ENCODE results near the gene PKN3. TPM values are rescaled to one million over a fixed set of nuclear protein-coding genes. Genes with fewer than 3 reads are reported as not detected.

Gene PKN3
- total RNA-seq, 5 donors from 2014 or later (not counting 1 experiment from before 2014, with no cell fraction given): 2.1 to 4.3 (median 3.7) TPM

GRCh38 chr9:128757602-128758001 is 55.3 kb downstream of the PKN3 start:
- POLR2A ChIA-PET: no interaction called here

GRCh38 chr9:128762671-128763449 is 60.6 kb downstream of the PKN3 start:
- ChIA-PET POLR2A (interaction anchor here in 1 of 2 donors (0.6 kb wide), 1 partner anchor 791 kb away, joined by 4 read pairs; no protein-coding TSS in a partner anchor), CTCF (interaction anchor here in 1 of 2 donors (0.6 kb wide), 1 partner anchor 1117 kb away, joined by 3 read pairs; no protein-coding TSS in a partner anchor)
- H3K9me3 Mint-ChIP-seq: no peaks in the 10 kb centered on the region

More at GRCh38 chr9:128757602-128758001, 55.3 kb downstream of the PKN3 start:
- Mint-ChIP-seq H3K4me1 (peaks cover 10 to 17% (median 10%) of the 10 kb centered on the region in 3 donors), H3K36me3 (peaks cover 5% of the 10 kb centered on the region), H3K4me3 (no peak overlapping the region), H3K27ac (no peak overlapping the region), H3K27me3 (no peaks in the 10 kb centered on the region), H3K9me3 (no peaks in the 10 kb centered on the region)
- DNase-seq (no peak), ATAC-seq (replicated peaks in 1 of 4) (no peak)
- Histone ChIP-seq H3K4me1 (ENCODE audit: control insufficient read depth in 1 of 2, extremely low read depth in 1 of 2, insufficient read depth in 2 of 2, low read length in 2 of 2) (no peaks in the 10 kb centered on the region), H3K36me3 (ENCODE audit: control insufficient read depth in 2 of 2, extremely low read depth in 1 of 2, insufficient read depth in 1 of 2, low read length in 1 of 2) (peaks cover 11 to 26% of the 10 kb centered on the region in 2 donors), H3K9me3 (no peaks in the 10 kb centered on the region), H3K27me3 (replicated peaks in 1 of 2; ENCODE audit: control insufficient read depth in 2 of 2, extremely low read depth in 1 of 2, insufficient read depth in 2 of 2, low read length in 1 of 2) (no peaks in the 10 kb centered on the region), H3K4me3 (ENCODE audit: control insufficient read depth in 1 of 2, extremely low read depth in 1 of 2, low read length in 1 of 2) (no peak overlapping the region), H3K27ac (ENCODE audit: low read length) (no peak overlapping the region)
- WGBS (ENCODE audit: insufficient coverage): 100% methylated on average over 2 of the region's 6 CpGs
- CTCF ChIA-PET: interaction anchor here in 1 of 2 donors (1.1 kb wide), 1 partner anchor 60 kb away, joined by 5 read pairs; the partner anchor contains the start of gene ENDOG

GRCh38 chr9:128764361-128764760 is 62.1 kb downstream of the PKN3 start:
- Mint-ChIP-seq H3K4me1 (peaks cover 33 to 43% (median 40%) of the 10 kb centered on the region in 3 donors), H3K9me3 (no peaks in the 10 kb centered on the region), H3K27me3 (no peaks in the 10 kb centered on the region), H3K27ac (no peak overlapping the region), H3K4me3 (no peak overlapping the region), H3K36me3 (peaks cover 8% of the 10 kb centered on the region)
- ATAC-seq (replicated peaks in 1 of 4): peak in 1 of 4 experiments; percentile 38
- POLR2A ChIA-PET: no interaction called here
- CTCF ChIA-PET: interaction anchor here in 1 of 2 donors (0.8 kb wide), 1 partner anchor 25 kb away, joined by 5 read pairs; no protein-coding TSS in a partner anchor
- Histone ChIP-seq H3K36me3 (ENCODE audit: control insufficient read depth in 2 of 2, extremely low read depth in 1 of 2, insufficient read depth in 1 of 2, low read length in 1 of 2) (peaks cover 0 to 9% of the 10 kb centered on the region in 2 donors), H3K4me1 (ENCODE audit: control insufficient read depth in 1 of 2, extremely low read depth in 1 of 2, insufficient read depth in 2 of 2, low read length in 2 of 2) (peaks cover 0 to 7% of the 10 kb centered on the region in 2 experiments), H3K27me3 (replicated peaks in 1 of 2; ENCODE audit: control insufficient read depth in 2 of 2, extremely low read depth in 1 of 2, insufficient read depth in 2 of 2, low read length in 1 of 2) (no peaks in the 10 kb centered on the region), H3K4me3 (ENCODE audit: control insufficient read depth in 1 of 2, extremely low read depth in 1 of 2, low read length in 1 of 2) (no peak overlapping the region), H3K27ac (ENCODE audit: low read length) (no peak overlapping the region), H3K9me3 (no peaks in the 10 kb centered on the region)
- DNase-seq: no peak
- WGBS (ENCODE audit: insufficient coverage): 79% methylated on average over 6 of the region's 6 CpGs

More at GRCh38 chr9:128762671-128763449, 60.6 kb downstream of the PKN3 start:
- no peaks in the 10 kb centered on the region for H3K9me3 ChIP-seq
- no peaks in the 10 kb centered on the region for H3K4me1 ChIP-seq (ENCODE audit: control insufficient read depth in 1 of 2, extremely low read depth in 1 of 2, insufficient read depth in 2 of 2, low read length in 2 of 2)
- H3K27ac ChIP-seq (ENCODE audit: low read length): no peak overlapping the region
- DNase-seq: no peak
- 83% methylated on average over 9 of the region's 9 CpGs for WGBS (ENCODE audit: insufficient coverage)
- peaks cover 24 to 32% (median 31%) of the 10 kb centered on the region in 3 donors for H3K4me1 Mint-ChIP-seq
- ATAC-seq (replicated peaks in 1 of 4): no peak
- no peak overlapping the region for H3K4me3 Mint-ChIP-seq
- H3K36me3 ChIP-seq (ENCODE audit: control insufficient read depth in 2 of 2, extremely low read depth in 1 of 2, insufficient read depth in 1 of 2, low read length in 1 of 2): peaks cover 0 to 6% of the 10 kb centered on the region in 2 donors
- peaks cover 8% of the 10 kb centered on the region for H3K36me3 Mint-ChIP-seq
- no peaks in the 10 kb centered on the region for H3K27me3 Mint-ChIP-seq
- H3K27me3 ChIP-seq (replicated peaks in 1 of 2; ENCODE audit: control insufficient read depth in 2 of 2, extremely low read depth in 1 of 2, insufficient read depth in 2 of 2, low read length in 1 of 2): no peaks in the 10 kb centered on the region
- H3K27ac Mint-ChIP-seq: no peak overlapping the region
- H3K4me3 ChIP-seq (ENCODE audit: control insufficient read depth in 1 of 2, extremely low read depth in 1 of 2, low read length in 1 of 2): no peak overlapping the region

- Histone ChIP-seq H3K4me1 (ENCODE audit: control insufficient read depth in 1 of 2, extremely low read depth in 1 of 2, insufficient read depth in 2 of 2, low read length in 2 of 2) (peaks cover 0 to 14% of the 10 kb centered on the region in 2 experiments), H3K9me3 (no peaks in the 10 kb centered on the region), H3K27ac (ENCODE audit: low read length) (no peak overlapping the region), H3K4me3 (ENCODE audit: control insufficient read depth in 1 of 2, extremely low read depth in 1 of 2, low read length in 1 of 2) (no peak overlapping the region), H3K27me3 (replicated peaks in 1 of 2; ENCODE audit: control insufficient read depth in 2 of 2, extremely low read depth in 1 of 2, insufficient read depth in 2 of 2, low read length in 1 of 2) (no peaks in the 10 kb centered on the region), H3K36me3 (ENCODE audit: control insufficient read depth in 2 of 2, extremely low read depth in 1 of 2, insufficient read depth in 1 of 2, low read length in 1 of 2) (peaks cover 0 to 9% of the 10 kb centered on the region in 2 donors)
- ChIA-PET CTCF (interaction anchor here (0.5 to 0.6 kb wide), 2 partner anchors 76 to 173 kb away, joined by 4 to 7 read pairs; no protein-coding TSS in a partner anchor), POLR2A (interaction anchor here in 1 of 2 donors (0.5 kb wide), 1 partner anchor 59 kb away, joined by 3 read pairs; no protein-coding TSS in a partner anchor)
- Mint-ChIP-seq H3K36me3 (peaks cover 8% of the 10 kb centered on the region), H3K27me3 (no peaks in the 10 kb centered on the region), H3K9me3 (no peaks in the 10 kb centered on the region), H3K4me3 (no peak overlapping the region), H3K4me1 (peaks cover 43 to 55% (median 50%) of the 10 kb centered on the region in 3 donors), H3K27ac (no peak overlapping the region)
- WGBS (ENCODE audit: insufficient coverage): 59% methylated on average over 3 of the region's 3 CpGs
- ATAC-seq (replicated peaks in 1 of 4): no peak
- no peak for DNase-seq
These were observed 63.2 kb downstream of the PKN3 start for GRCh38 chr9:128765499-128765898.

GRCh38 chr9:128768606-128769005 is 66.3 kb downstream of the PKN3 start:
- DNase-seq: no peak
- ATAC-seq (replicated peaks in 1 of 4): no peak
- H3K27me3 ChIP-seq (replicated peaks in 1 of 2; ENCODE audit: control insufficient read depth in 2 of 2, extremely low read depth in 1 of 2, insufficient read depth in 2 of 2, low read length in 1 of 2): no peaks in the 10 kb centered on the region
- H3K27ac Mint-ChIP-seq: peak overlapping the region in 1 of 2 donors; percentile 44
- POLR2A ChIA-PET: interaction anchor here in 1 of 2 donors (0.5 kb wide), 1 partner anchor 127 kb away, joined by 3 read pairs; no protein-coding TSS in a partner anchor
- H3K9me3 Mint-ChIP-seq: no peaks in the 10 kb centered on the region
- H3K9me3 ChIP-seq: no peaks in the 10 kb centered on the region
- H3K36me3 ChIP-seq (ENCODE audit: control insufficient read depth in 2 of 2, extremely low read depth in 1 of 2, insufficient read depth in 1 of 2, low read length in 1 of 2): peaks cover 0 to 9% of the 10 kb centered on the region in 2 donors
- no peak overlapping the region for H3K4me3 Mint-ChIP-seq
- no peak overlapping the region for H3K4me3 ChIP-seq (ENCODE audit: control insufficient read depth in 1 of 2, extremely low read depth in 1 of 2, low read length in 1 of 2)
- peaks cover 3% of the 10 kb centered on the region for H3K36me3 Mint-ChIP-seq
- peaks cover 0 to 29% of the 10 kb centered on the region in 2 experiments for H3K4me1 ChIP-seq (ENCODE audit: control insufficient read depth in 1 of 2, extremely low read depth in 1 of 2, insufficient read depth in 2 of 2, low read length in 2 of 2)
- no CpG with 5 or more reads among the region's 6 CpGs for WGBS (ENCODE audit: insufficient coverage)
- H3K27ac ChIP-seq (ENCODE audit: low read length): no peak overlapping the region
- no peaks in the 10 kb centered on the region for H3K27me3 Mint-ChIP-seq
- peaks cover 47 to 52% (median 51%) of the 10 kb centered on the region in 3 donors for H3K4me1 Mint-ChIP-seq
- CTCF ChIA-PET: interaction anchor here in 1 of 2 donors (0.6 kb wide), 1 partner anchor 22 kb away, joined by 3 read pairs; no protein-coding TSS in a partner anchor
